ENCODE measurements around the gene ULK3. TPM values are rescaled to one million over a fixed set of nuclear protein-coding genes. Genes with fewer than 3 reads are reported as not detected.
A peak's percentile ranks its signal among the peaks of the same experiment; 100 is the strongest.

The ULK3 gene
- total RNA-seq, 6 experiments from 2014 or later, result 19.7 to 25.1 (median 22.1) TPM

- Histone ChIP-seq H3K9me3 (no peaks in the 10 kb centered on the region), H3K27ac (no peak overlapping the region), H3K4me3 (no peak overlapping the region), H3K27me3 (no peaks in the 10 kb centered on the region), H3K4me1 (peaks cover 0 to 5% (median 0%) of the 10 kb centered on the region in 4 donors), H3K36me3 (peaks cover 0 to 30% (median 13%) of the 10 kb centered on the region in 4 donors)
- ATAC-seq (no peak), DNase-seq (no peak)
- intact Hi-C loops (cut with DNase I), result no loop called here
- TF ChIP-seq POLR2A (IDR thresholded peaks at IDR 0.05) (no peak), CTCF (IDR thresholded peaks at IDR 0.05) (no peak)
- WGBS (ENCODE audit: insufficient coverage, low coverage, low lambda C conversion rate, missing lambda C conversion rate), result 100% methylated on average over 2 of the region's 2 CpGs
These were observed 12.9 kb upstream of the ULK3 start for GRCh38 chr15:74855857-74856256.

GRCh38 chr15:74854453-74855022 is 11.6 kb upstream of the ULK3 start:
- no CpG with 5 or more reads among the region's 13 CpGs for WGBS (ENCODE audit: insufficient coverage, low coverage, low lambda C conversion rate, missing lambda C conversion rate)
- no peak overlapping the region for H3K27ac ChIP-seq
- ATAC-seq (no peak), DNase-seq (no peak)
- H3K9me3 ChIP-seq, result no peaks in the 10 kb centered on the region
- H3K4me1 ChIP-seq, result peaks cover 0 to 5% (median 0%) of the 10 kb centered on the region in 4 donors
- TF ChIP-seq POLR2A (IDR thresholded peaks at IDR 0.05) (no peak), CTCF (IDR thresholded peaks at IDR 0.05) (no peak)
- intact Hi-C loops (cut with DNase I), result no loop called here
- H3K27me3 ChIP-seq, result no peaks in the 10 kb centered on the region
- H3K4me3 ChIP-seq, result no peak overlapping the region
- peaks cover 0 to 42% (median 14%) of the 10 kb centered on the region in 4 donors for H3K36me3 ChIP-seq

GRCh38 chr15:74851960-74852359 is 9.0 kb upstream of the ULK3 start:
- Histone ChIP-seq H3K4me3 (no peak overlapping the region), H3K4me1 (peaks cover 0 to 13% (median 2%) of the 10 kb centered on the region in 4 donors), H3K27me3 (no peaks in the 10 kb centered on the region), H3K36me3 (peaks cover 0 to 59% (median 18%) of the 10 kb centered on the region in 4 donors), H3K27ac (no peak overlapping the region), H3K9me3 (no peaks in the 10 kb centered on the region)
- TF ChIP-seq CTCF (IDR thresholded peaks at IDR 0.05) (no peak), POLR2A (IDR thresholded peaks at IDR 0.05) (no peak)
- DNase-seq (no peak), ATAC-seq (no peak)
- no CpG with 5 or more reads among the region's 7 CpGs for WGBS (ENCODE audit: insufficient coverage, low coverage, low lambda C conversion rate, missing lambda C conversion rate)
- intact Hi-C loops (cut with DNase I), result no loop called here

GRCh38 chr15:74850393-74850792 is 7.4 kb upstream of the ULK3 start:
- Histone ChIP-seq H3K27me3 (no peaks in the 10 kb centered on the region), H3K4me1 (peaks cover 0 to 10% (median 2%) of the 10 kb centered on the region in 4 donors), H3K4me3 (no peak overlapping the region), H3K27ac (no peak overlapping the region), H3K36me3 (peaks cover 0 to 65% (median 18%) of the 10 kb centered on the region in 4 donors), H3K9me3 (no peaks in the 10 kb centered on the region)
- no peak for TF ChIP-seq POLR2A (IDR thresholded peaks at IDR 0.05)
- TF ChIP-seq CTCF (IDR thresholded peaks at IDR 0.05), result no peak
- DNase-seq, result no peak
- no CpG with 5 or more reads among the region's 4 CpGs for WGBS (ENCODE audit: insufficient coverage, low coverage, low lambda C conversion rate, missing lambda C conversion rate)
- intact Hi-C loops (cut with DNase I), result no loop called here
- ATAC-seq, result peak in 2 of 4 donors; percentile 11 to 43
